Measurements from ENCODE around the gene MUCL3.
"Not testable (repeated sequence)": the region's sequence is repeated elsewhere in the genome, so short reads cannot be mapped to it uniquely, and the experiment has no call there.

GRCh38 chr6:30907290-30907757, 33.4 kb upstream of the MUCL3 start:
- not testable (repeated sequence) for TF ChIP-seq CTCF (IDR thresholded peaks at IDR 0.05; ENCODE audit: low read depth, low read length, poor library complexity, severe bottlenecking); EZH2phosphoT487 (IDR thresholded peaks at IDR 0.05; ENCODE audit: borderline replicate concordance, low read length)

All from DOHH2 (cell line).